H9 (cell line): ENCODE data around the gene FEZF1. TPM values are rescaled to one million over a fixed set of nuclear protein-coding genes. Genes with fewer than 3 reads are reported as not detected.

Experiments used
- DNase-seq: peaks from one replicate; pipeline ENCODE4 v3.0.0-alpha.2; 2017
- H2AFZ ChIP-seq: one replicate; pipeline ENCODE4 v1.6.1; 2013; ENCODE audit warnings: mild to moderate bottlenecking, low read length, control low read depth, moderate library complexity
- H2AK5ac ChIP-seq: 2 replicates; pipeline ENCODE4 v1.6.1; 2013; ENCODE audit warnings: low read length, control low read depth, mixed read lengths; ENCODE audit not compliant: insufficient read length
- H2BK120ac ChIP-seq: one replicate; pipeline ENCODE4 v1.6.1; 2013; ENCODE audit warnings: low read depth, mild to moderate bottlenecking, low read length, control low read depth, inconsistent platforms; ENCODE audit not compliant: poor library complexity, severe bottlenecking
- H2BK12ac ChIP-seq: 2 replicates; pipeline ENCODE4 v1.6.1; 2013; ENCODE audit warnings: low read length, control low read depth, mixed read lengths, low read depth; ENCODE audit not compliant: insufficient read length
- H2BK15ac ChIP-seq: 2 replicates; pipeline ENCODE4 v1.6.1; 2013; ENCODE audit warnings: low read depth, low read length, control low read depth
- H2BK20ac ChIP-seq: one replicate; pipeline ENCODE4 v1.6.1; 2013; ENCODE audit warnings: low read depth, mild to moderate bottlenecking, low read length, control low read depth, inconsistent platforms; ENCODE audit not compliant: poor library complexity, severe bottlenecking
- H2BK5ac ChIP-seq: 2 replicates; pipeline ENCODE4 v1.6.1; 2013; ENCODE audit warnings: low read length, control low read depth, mixed read lengths; ENCODE audit not compliant: insufficient read length
- H3K14ac ChIP-seq: 2 replicates; pipeline ENCODE4 v1.6.1; 2013; ENCODE audit warnings: low read length, control low read depth; ENCODE audit not compliant: insufficient read depth
- H3K18ac ChIP-seq: 2 replicates; pipeline ENCODE4 v1.6.1; 2013; ENCODE audit warnings: low read depth, mild to moderate bottlenecking, mixed read lengths, low read length, control low read depth; ENCODE audit not compliant: insufficient read length
- H3K23ac ChIP-seq: 2 replicates; pipeline ENCODE4 v1.6.1; 2013; ENCODE audit warnings: low read length, control low read depth, mixed read lengths, low read depth; ENCODE audit not compliant: insufficient read length
- H3K23me2 ChIP-seq: 2 replicates; pipeline ENCODE4 v1.6.1; 2013; ENCODE audit warnings: low read depth, mild to moderate bottlenecking, mixed read lengths, low read length, control low read depth; ENCODE audit not compliant: insufficient read length, poor library complexity, severe bottlenecking
- H3K27ac ChIP-seq: 2 replicates; pipeline ENCODE4 v1.5.1; 2013; ENCODE audit warnings: low read length, control low read depth, mixed read lengths, low read depth; ENCODE audit not compliant: insufficient read length
- H3K27me3 ChIP-seq: 2 replicates; pipeline ENCODE4 v1.6.1; 2013; ENCODE audit warnings: low read length, control low read depth, inconsistent platforms; ENCODE audit not compliant: insufficient read depth
- H3K4ac ChIP-seq: 2 replicates; pipeline ENCODE4 v1.6.1; 2013; ENCODE audit warnings: low read depth, mild to moderate bottlenecking, control low read depth, inconsistent platforms, low read length, moderate library complexity
- H3K4me1 ChIP-seq: 2 replicates; pipeline ENCODE4 v1.6.1; 2013; ENCODE audit warnings: low read length, control low read depth, inconsistent platforms; ENCODE audit not compliant: insufficient read depth
- H3K4me2 ChIP-seq: 2 replicates; pipeline ENCODE4 v1.6.1; 2013; ENCODE audit warnings: low read length, control low read depth, mixed read lengths; ENCODE audit not compliant: insufficient read length, insufficient read depth
- H3K56ac ChIP-seq: 2 replicates; pipeline ENCODE4 v1.6.1; 2013; ENCODE audit warnings: low read depth, mild to moderate bottlenecking, mixed read lengths, low read length, control low read depth; ENCODE audit not compliant: insufficient read length
- H3K79me1 ChIP-seq: 2 replicates; pipeline ENCODE4 v1.6.1; 2013; ENCODE audit warnings: low read depth, mild to moderate bottlenecking, moderate library complexity, low read length, control low read depth, inconsistent platforms; ENCODE audit not compliant: insufficient read depth, poor library complexity, severe bottlenecking
- H3K79me2 ChIP-seq: 2 replicates; pipeline ENCODE4 v1.6.1; 2013; ENCODE audit warnings: low read length, control low read depth, inconsistent platforms; ENCODE audit not compliant: insufficient read depth
- H3K9ac ChIP-seq: 2 replicates; pipeline ENCODE4 v1.6.1; 2013; ENCODE audit warnings: low read length, control low read depth, mixed read lengths; ENCODE audit not compliant: insufficient read length; ENCODE audit errors: extremely low read depth
- H3K9me3 ChIP-seq: one replicate; pipeline ENCODE4 v1.6.1; 2013; ENCODE audit warnings: low read depth, low read length, inconsistent platforms; ENCODE audit not compliant: control insufficient read depth
- H3T11ph ChIP-seq: one replicate; pipeline ENCODE4 v1.6.1; 2013; ENCODE audit warnings: mild to moderate bottlenecking, low read length, control low read depth, inconsistent platforms
- H4K20me1 ChIP-seq: one replicate; pipeline ENCODE4 v1.6.1; 2013; ENCODE audit not compliant: control insufficient read depth, insufficient read length, insufficient read depth
- H4K5ac ChIP-seq: 2 replicates; pipeline ENCODE4 v1.6.1; 2013; ENCODE audit warnings: low read depth, mild to moderate bottlenecking, mixed read lengths, low read length, control low read depth; ENCODE audit not compliant: insufficient read length
- H4K8ac ChIP-seq: replicated peaks from 2 replicates; pipeline ENCODE4 v1.6.1; 2013; ENCODE audit warnings: low read length, control low read depth, mixed read lengths, low read depth; ENCODE audit not compliant: insufficient read length
- H4K91ac ChIP-seq: 2 replicates; pipeline ENCODE4 v1.6.1; 2013; ENCODE audit warnings: low read depth, mild to moderate bottlenecking, moderate library complexity, mixed read lengths, low read length, control low read depth; ENCODE audit not compliant: insufficient read length
- H3K27ac Mint-ChIP-seq, 3 experiments: 2 replicates in 2 of 3; 3 replicates in 1 of 3; pipeline ENCODE4 v1.8.0; 2020 to 2021; ENCODE audit warnings: mixed read lengths in 3 of 3, mild to moderate bottlenecking in 1 of 3, moderate library complexity in 1 of 3
- H3K27me3 Mint-ChIP-seq: 2 replicates; pipeline ENCODE4 v1.8.0; 2021; ENCODE audit warnings: low read depth, mild to moderate bottlenecking, moderate library complexity, mixed read lengths
- H3K36me3 Mint-ChIP-seq, 3 experiments: 2 replicates in 2 of 3; 3 replicates in 1 of 3; pipeline ENCODE4 v1.8.0; 2020 to 2021; ENCODE audit warnings: low read depth in 3 of 3, mixed read lengths in 3 of 3; ENCODE audit not compliant: insufficient read depth in 1 of 3
- H3K4me1 Mint-ChIP-seq, 2 experiments: 2 replicates each; pipeline ENCODE4 v1.8.0; 2020; ENCODE audit warnings: mixed read lengths in 2 of 2
- H3K4me3 Mint-ChIP-seq, 2 experiments: 2 replicates in 1 of 2; 3 replicates in 1 of 2; pipeline ENCODE4 v1.8.0; 2020 to 2021; ENCODE audit warnings: mild to moderate bottlenecking in 2 of 2, mixed read lengths in 2 of 2, moderate library complexity in 1 of 2
- H3K9me3 Mint-ChIP-seq, 2 experiments: 2 replicates in 1 of 2; 3 replicates in 1 of 2; pipeline ENCODE4 v1.8.0; 2020; ENCODE audit warnings: mild to moderate bottlenecking in 2 of 2, mixed read lengths in 2 of 2, moderate library complexity in 1 of 2
- CTCF ChIP-seq: fragments of 200-600 bp; sonication (generic); conservative IDR thresholded peaks from 3 replicates; pipeline ENCODE4 v1.8.0; 2021; ENCODE audit warnings: antibody characterized with exemption, mild to moderate bottlenecking
- WGBS: extraction: QIAGEN DNeasy Blood & Tissue Kit; methylation state at CpG from one replicate; pipeline ENCODE4 v1.1.7; 2013; ENCODE audit warnings: missing lambda C conversion rate, low lambda C conversion rate, mixed read lengths; ENCODE audit not compliant: insufficient read length; ENCODE audit errors: extremely low coverage; 5-methylcytosine and 5-hydroxymethylcytosine counted together
- total RNA-seq: library from RNA; stranded (reverse); gene quantifications from 2 replicates; pipeline ENCODE4 v1.2.1, GENCODE V29; 2021

The FEZF1 gene
- total RNA-seq, 1 experiment from 2014 or later = 37.8 TPM

- Histone ChIP-seq H2AK5ac (no peak overlapping the region), H3K27me3 (peaks cover 18% of the 10 kb centered on the region; the same call in 1 of the 2 replicates), H4K20me1 (no peaks in the 10 kb centered on the region), H2BK15ac (no peak overlapping the region), H3T11ph (no peak overlapping the region), H3K27ac (no peak overlapping the region), H3K56ac (no peak overlapping the region), H3K18ac (no peak overlapping the region), H2AFZ (no peak overlapping the region), H3K14ac (no peak overlapping the region), H2BK120ac (no peak overlapping the region), H3K4ac (no peak overlapping the region), H3K23me2 (peaks cover 47% of the 10 kb centered on the region), H3K79me2 (no peaks in the 10 kb centered on the region; the same call in 1 of the 2 replicates), H3K23ac (no peak overlapping the region), H4K5ac (no peak overlapping the region), H4K91ac (no peak overlapping the region), H3K79me1 (no peaks in the 10 kb centered on the region), H4K8ac (no peak overlapping the region), H3K9ac (peak overlapping the region; percentile 51), H3K4me2 (peak overlapping the region; percentile 68), H3K9me3 (no peaks in the 10 kb centered on the region), H3K4me1 (peaks cover 9% of the 10 kb centered on the region; the same call in 1 of the 2 replicates), H2BK20ac (no peak overlapping the region), H2BK5ac (no peak overlapping the region), H2BK12ac (no peak overlapping the region)
- peak; percentile 39; the same call in 2 of the 3 replicates for TF ChIP-seq CTCF
- Mint-ChIP-seq H3K4me1 (peaks cover 60 to 68% of the 10 kb centered on the region in 2 experiments), H3K27ac (peak overlapping the region in 2 of 3 experiments; percentile 85 to 96; a peak in 5 of 7 replicates), H3K9me3 (peaks cover 0 to under 1% of the 10 kb centered on the region in 2 experiments; a peak in 1 of 5 replicates), H3K27me3 (peaks cover 98% of the 10 kb centered on the region), H3K36me3 (peaks cover 3 to 43% (median 10%) of the 10 kb centered on the region in 3 experiments), H3K4me3 (peak overlapping the region; percentile 52 to 81)
- peak; percentile 87 for DNase-seq
- no CpG with 5 or more reads among the region's 61 CpGs for WGBS
Measured at GRCh38 chr7:122310119-122311021, 5.8 kb upstream of the FEZF1 start.
